ENCODE measurements around the gene ZFAND2B. TPM values are rescaled to one million over a fixed set of nuclear protein-coding genes. Genes with fewer than 3 reads are reported as not detected.

The ZFAND2B gene
- total RNA-seq, 1 donor = 25.0 TPM

- no peak overlapping the region for H3K27ac ChIP-seq (ENCODE audit: low read depth, low read length)
- no peak overlapping the region for H2AFZ ChIP-seq (ENCODE audit: low read length)
- H3K4me2 ChIP-seq (ENCODE audit: insufficient read depth, low read length) = no peak overlapping the region
- H3K9me3 ChIP-seq (ENCODE audit: low read depth, low read length) = no peaks in the 10 kb centered on the region
- H4K20me1 ChIP-seq (ENCODE audit: insufficient read depth, low read length) = no peaks in the 10 kb centered on the region
- H3K4me1 ChIP-seq (ENCODE audit: insufficient read depth, low read length) = peaks cover 58% of the 10 kb centered on the region
- TF ChIP-seq CTCF (IDR thresholded peaks at IDR 0.05; ENCODE audit: extremely low read depth, low read depth, low read length) = no peak
- no peaks in the 10 kb centered on the region for H3K27me3 ChIP-seq (ENCODE audit: insufficient read depth, low read length)
- H3K36me3 ChIP-seq (ENCODE audit: insufficient read depth, low read length) = peaks cover 23% of the 10 kb centered on the region
- no peak overlapping the region for H3K4me3 ChIP-seq (ENCODE audit: insufficient read depth, low read length)
- peak; percentile 62 for DNase-seq (ENCODE audit: insufficient read length, low spot score, missing footprints)
- peaks cover 34% of the 10 kb centered on the region for H3K79me2 ChIP-seq (ENCODE audit: insufficient read depth, low read length)
Observed at GRCh38 chr2:219247678-219248642, 41.4 kb downstream of the ZFAND2B start.

- H3K9me3 ChIP-seq (ENCODE audit: low read depth, low read length) = no peaks in the 10 kb centered on the region
- peak overlapping the region; percentile 66 for H3K4me2 ChIP-seq (ENCODE audit: insufficient read depth, low read length)
- peaks cover 23% of the 10 kb centered on the region for H3K36me3 ChIP-seq (ENCODE audit: insufficient read depth, low read length)
- H3K79me2 ChIP-seq (ENCODE audit: insufficient read depth, low read length) = peaks cover 34% of the 10 kb centered on the region
- no peaks in the 10 kb centered on the region for H3K27me3 ChIP-seq (ENCODE audit: insufficient read depth, low read length)
- no peak for TF ChIP-seq CTCF (IDR thresholded peaks at IDR 0.05; ENCODE audit: extremely low read depth, low read depth, low read length)
- H3K4me3 ChIP-seq (ENCODE audit: insufficient read depth, low read length) = peak overlapping the region; percentile 36
- no peaks in the 10 kb centered on the region for H4K20me1 ChIP-seq (ENCODE audit: insufficient read depth, low read length)
- DNase-seq (ENCODE audit: insufficient read length, low spot score, missing footprints) = no peak
- H2AFZ ChIP-seq (ENCODE audit: low read length) = no peak overlapping the region
- peak overlapping the region; percentile 88 for H3K27ac ChIP-seq (ENCODE audit: low read depth, low read length)
- H3K4me1 ChIP-seq (ENCODE audit: insufficient read depth, low read length) = peaks cover 67% of the 10 kb centered on the region
Observed at GRCh38 chr2:219248845-219249202, 42.2 kb downstream of the ZFAND2B start.

- peak; percentile 92 for DNase-seq (ENCODE audit: insufficient read length, low spot score, missing footprints)
- Histone ChIP-seq H3K4me2 (ENCODE audit: insufficient read depth, low read length) (peak overlapping the region; percentile 66), H3K4me1 (ENCODE audit: insufficient read depth, low read length) (peaks cover 72% of the 10 kb centered on the region)
Observed at GRCh38 chr2:219249203-219249980, 42.8 kb downstream of the ZFAND2B start.

More at GRCh38 chr2:219249203-219249980, 42.8 kb downstream of the ZFAND2B start:
- H3K27ac ChIP-seq (ENCODE audit: low read depth, low read length) = peak overlapping the region; percentile 88
- no peak overlapping the region for H2AFZ ChIP-seq (ENCODE audit: low read length)
- peak overlapping the region; percentile 36 for H3K4me3 ChIP-seq (ENCODE audit: insufficient read depth, low read length)
- H3K9me3 ChIP-seq (ENCODE audit: low read depth, low read length) = no peaks in the 10 kb centered on the region
- TF ChIP-seq CTCF (IDR thresholded peaks at IDR 0.05; ENCODE audit: extremely low read depth, low read depth, low read length) = no peak
- H4K20me1 ChIP-seq (ENCODE audit: insufficient read depth, low read length) = no peaks in the 10 kb centered on the region
- H3K36me3 ChIP-seq (ENCODE audit: insufficient read depth, low read length) = peaks cover 23% of the 10 kb centered on the region
- H3K27me3 ChIP-seq (ENCODE audit: insufficient read depth, low read length) = no peaks in the 10 kb centered on the region
- H3K79me2 ChIP-seq (ENCODE audit: insufficient read depth, low read length) = peaks cover 34% of the 10 kb centered on the region
